ENCODE data around the gene FBXL12. TPM values are rescaled to one million over a fixed set of nuclear protein-coding genes. Genes with fewer than 3 reads are reported as not detected.
A peak's percentile ranks its signal among the peaks of the same experiment; 100 is the strongest.

FBXL12 gene
- total and polyA plus RNA-seq, 2 of the 4 experiments (the other 2 are of a cell fraction) = 8.1 to 42.6 TPM

DNA sequence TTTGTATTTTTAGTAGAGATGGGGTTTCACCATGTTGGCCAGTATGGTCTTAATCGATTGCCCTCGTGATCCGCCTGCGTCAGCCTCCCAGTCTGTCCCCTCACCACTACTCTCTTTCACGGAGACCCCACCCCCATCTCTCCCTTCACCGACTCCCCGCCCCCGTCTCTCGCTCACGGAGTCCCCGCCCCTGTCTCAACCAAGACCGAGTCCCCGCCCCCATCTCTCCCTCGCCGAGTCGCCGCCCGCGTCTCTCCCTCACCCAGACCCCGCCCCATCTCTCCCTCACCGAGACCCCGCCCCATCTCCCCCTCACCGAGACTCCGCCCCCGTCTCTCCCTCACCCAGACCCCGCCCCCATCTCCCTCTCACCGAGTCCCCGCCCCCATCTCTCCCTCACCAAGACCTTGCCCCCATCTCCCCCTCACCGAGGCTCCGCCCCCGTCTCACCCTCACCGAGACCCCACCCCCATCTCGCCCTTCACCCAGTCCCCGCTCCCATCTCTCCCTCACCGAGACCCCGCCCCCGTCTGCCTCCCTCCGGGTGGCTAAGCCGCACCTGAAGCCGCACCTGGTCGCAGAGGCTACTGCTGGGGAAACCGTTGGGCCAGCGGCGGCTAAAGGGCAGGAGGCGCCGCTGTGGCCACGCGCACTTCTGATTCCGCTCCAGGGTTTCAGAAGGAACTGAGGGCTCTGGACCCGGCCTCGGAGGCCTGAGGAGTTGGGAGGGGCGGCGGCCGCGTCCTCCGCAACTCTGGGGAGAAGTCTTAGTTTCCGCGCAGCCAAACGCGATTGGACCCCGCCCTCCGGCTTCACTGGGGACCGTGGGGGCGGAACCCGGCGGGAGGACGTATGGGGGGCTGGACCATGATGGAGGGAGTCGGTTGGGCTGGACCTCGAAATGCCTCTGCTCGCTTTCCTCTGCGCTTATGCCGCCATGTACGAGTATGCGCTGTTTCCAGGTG, 33.2 kb downstream of the FBXL12 start:
- H3K56ac ChIP-seq (ENCODE audit: extremely low read depth, insufficient read depth, low read length) = peak overlapping the region; percentile 38
- ChIA-PET CTCF (no interaction called here), POLR2A (ENCODE audit: unreplicated experiment) (no interaction called here)
- H4K8ac ChIP-seq (ENCODE audit: low read depth in 2 of 2, low read length in 2 of 2) = peak overlapping the region; percentile 84 to 93; a peak in 3 of 4 replicates
- peak overlapping the region; percentile 82 for H2BK5ac ChIP-seq (ENCODE audit: low read depth, low read length, poor library complexity, severe bottlenecking)
- peak overlapping the region; percentile 99 for H2AFZ ChIP-seq (replicated peaks; ENCODE audit: low read length, poor library complexity)
- dilution Hi-C loops (cut with HindIII; ENCODE audit: low sequenced_read_pairs, unreplicated experiment) = no loop called here
- BruUV-seq (replicated peaks) = no TSS peak
- H3K36me3 ChIP-seq (ENCODE audit: control insufficient read depth, insufficient read depth, low read length) = no peaks in the 10 kb centered on the region
- peak overlapping the region; percentile 98 for H2AK9ac ChIP-seq (replicated peaks; ENCODE audit: low read depth, low read length, poor library complexity)
- peaks cover 8% of the 10 kb centered on the region for H3K4me1 ChIP-seq (ENCODE audit: control insufficient read depth, insufficient read depth, low read length)
- H2AK5ac ChIP-seq (ENCODE audit: low read depth, low read length) = no peak overlapping the region; the same call in 1 of the 2 replicates
- H3K27ac ChIP-seq (ENCODE audit: insufficient read depth, low read length) = peak overlapping the region; percentile 95
- H4K20me1 ChIP-seq (ENCODE audit: insufficient read depth, low read length) = no peaks in the 10 kb centered on the region
- H4K5ac ChIP-seq (ENCODE audit: low read depth, low read length) = peak overlapping the region; percentile 79
- TF ChIP-seq MAZ (IDR thresholded peaks at IDR 0.05; ENCODE audit: borderline replicate concordance, low read depth, low read length) (peak; percentile 86; the same call in 1 of the 2 replicates), POLR2A (IDR thresholded peaks at IDR 0.05; ENCODE audit: low read depth, low read length) (peak; percentile 64; the same call in 1 of the 2 replicates), SMC3 (IDR thresholded peaks at IDR 0.05; ENCODE audit: low read depth, low read length) (no peak)
- TF ChIP-seq, protein P1, sequence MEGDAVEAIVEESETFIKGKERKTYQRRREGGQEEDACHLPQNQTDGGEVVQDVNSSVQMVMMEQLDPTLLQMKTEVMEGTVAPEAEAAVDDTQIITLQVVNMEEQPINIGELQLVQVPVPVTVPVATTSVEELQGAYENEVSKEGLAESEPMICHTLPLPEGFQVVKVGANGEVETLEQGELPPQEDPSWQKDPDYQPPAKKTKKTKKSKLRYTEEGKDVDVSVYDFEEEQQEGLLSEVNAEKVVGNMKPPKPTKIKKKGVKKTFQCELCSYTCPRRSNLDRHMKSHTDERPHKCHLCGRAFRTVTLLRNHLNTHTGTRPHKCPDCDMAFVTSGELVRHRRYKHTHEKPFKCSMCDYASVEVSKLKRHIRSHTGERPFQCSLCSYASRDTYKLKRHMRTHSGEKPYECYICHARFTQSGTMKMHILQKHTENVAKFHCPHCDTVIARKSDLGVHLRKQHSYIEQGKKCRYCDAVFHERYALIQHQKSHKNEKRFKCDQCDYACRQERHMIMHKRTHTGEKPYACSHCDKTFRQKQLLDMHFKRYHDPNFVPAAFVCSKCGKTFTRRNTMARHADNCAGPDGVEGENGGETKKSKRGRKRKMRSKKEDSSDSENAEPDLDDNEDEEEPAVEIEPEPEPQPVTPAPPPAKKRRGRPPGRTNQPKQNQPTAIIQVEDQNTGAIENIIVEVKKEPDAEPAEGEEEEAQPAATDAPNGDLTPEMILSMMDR (conservative IDR thresholded peaks at IDR 0.05; ENCODE audit: low read depth, low read length) = no peak
- H3K4ac ChIP-seq (ENCODE audit: low read depth, low read length) = peak overlapping the region; percentile 87
- in situ Hi-C loops (cut with MboI; ENCODE audit: low sequenced_read_pairs) = no loop called here
- peak overlapping the region; percentile 96; the same call in 1 of the 2 replicates for H3K14ac ChIP-seq (replicated peaks; ENCODE audit: low read depth, low read length)
- H3K18ac ChIP-seq (ENCODE audit: low read depth, low read length) = peak overlapping the region; percentile 70; the same call in 1 of the 2 replicates
- peak overlapping the region; percentile 81 for H3K9ac ChIP-seq (ENCODE audit: low read depth, low read length)
- ATAC-seq (ENCODE audit: low read depth) (peak; percentile 88), DNase-seq (peak; percentile 92)
- peak overlapping the region; percentile 87 for H3K4me2 ChIP-seq (ENCODE audit: low read depth, low read length)
- intact Hi-C loops (cut with micrococcal nuclease) = loop anchor here (1.0 kb wide), 2 partner anchors 17 to 164 kb away; partner anchors contain the start of genes ZNF561 and ZNF846
- H3K9me3 ChIP-seq (ENCODE audit: control insufficient read depth, insufficient read depth, low read length) = no peaks in the 10 kb centered on the region
- H3K79me1 ChIP-seq (ENCODE audit: low read depth in 1 of 2, low read length in 2 of 2) = peaks cover 12 to 25% of the 10 kb centered on the region in 2 experiments
- no peaks in the 10 kb centered on the region for H3K9me1 ChIP-seq (ENCODE audit: insufficient read depth, low read length)
- H3K23ac ChIP-seq (ENCODE audit: low read depth, low read length) = 0 out of 2 replicates have a peak overlapping the region, but pooled peaks have one; percentile 31
- peak overlapping the region; percentile 71; the same call in 1 of the 3 replicates for H2BK15ac ChIP-seq (ENCODE audit: low read depth, low read length)
- 0 out of 2 replicates have a peak overlapping the region, but pooled peaks have one; percentile 29 for H2BK20ac ChIP-seq (ENCODE audit: low read depth, low read length)
- peak overlapping the region; percentile 42; the same call in 1 of the 2 replicates for H4K91ac ChIP-seq (ENCODE audit: insufficient read depth, low read depth, low read length)
- peak overlapping the region; percentile 92 for H3K4me3 ChIP-seq (ENCODE audit: insufficient read depth, low read depth, low read length)
- WGBS, 2 experiments (ENCODE audit: extremely low coverage in 2 of 2, insufficient read length in 1 of 2) = 0% methylated on average over 19 of the region's 74 CpGs; no CpG with 5 or more reads in 1 of the 2 experiments
- no peaks in the 10 kb centered on the region for H3K27me3 ChIP-seq (ENCODE audit: control insufficient read depth, insufficient read depth, low read length)
- H2BK120ac ChIP-seq (ENCODE audit: low read depth, low read length) = peak overlapping the region; percentile 73; the same call in 1 of the 2 replicates
